NCI-H1417 treated with DMSO at 0.1 percent for 48 hours (cell line): ENCODE data around the gene TPRG1.
A peak's percentile ranks its signal among the peaks of the same experiment; 100 is the strongest.
"Not testable (repeated sequence)": the region's sequence is repeated elsewhere in the genome, so short reads cannot be mapped to it uniquely, and the experiment has no call there.

Source experiments
- DNase-seq: peaks from one replicate; lab custom pipeline; 2025; lab: John Stamatoyannopoulos, UW

The TPRG1 gene

DNA sequence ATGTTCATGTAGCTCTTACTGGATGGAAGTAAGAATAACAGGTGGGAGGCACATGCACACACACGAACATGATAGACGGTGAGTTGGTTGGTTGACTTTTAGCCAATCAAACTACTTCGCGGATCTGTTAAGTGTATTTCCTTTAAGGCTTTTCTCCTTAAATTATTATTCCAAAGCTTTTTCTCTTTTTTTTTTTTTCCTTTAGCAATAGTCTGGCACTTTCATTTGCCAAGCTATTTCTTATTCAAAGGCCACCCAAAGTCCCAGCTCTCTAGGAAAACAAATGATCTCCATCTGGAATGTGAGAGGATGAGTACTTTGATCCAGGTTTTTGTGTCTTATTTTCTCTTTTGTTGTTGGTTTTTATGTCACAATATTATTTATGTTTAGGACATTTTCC is 141.1 kb downstream of the TPRG1 start:
- DNase-seq = no peak

DNA sequence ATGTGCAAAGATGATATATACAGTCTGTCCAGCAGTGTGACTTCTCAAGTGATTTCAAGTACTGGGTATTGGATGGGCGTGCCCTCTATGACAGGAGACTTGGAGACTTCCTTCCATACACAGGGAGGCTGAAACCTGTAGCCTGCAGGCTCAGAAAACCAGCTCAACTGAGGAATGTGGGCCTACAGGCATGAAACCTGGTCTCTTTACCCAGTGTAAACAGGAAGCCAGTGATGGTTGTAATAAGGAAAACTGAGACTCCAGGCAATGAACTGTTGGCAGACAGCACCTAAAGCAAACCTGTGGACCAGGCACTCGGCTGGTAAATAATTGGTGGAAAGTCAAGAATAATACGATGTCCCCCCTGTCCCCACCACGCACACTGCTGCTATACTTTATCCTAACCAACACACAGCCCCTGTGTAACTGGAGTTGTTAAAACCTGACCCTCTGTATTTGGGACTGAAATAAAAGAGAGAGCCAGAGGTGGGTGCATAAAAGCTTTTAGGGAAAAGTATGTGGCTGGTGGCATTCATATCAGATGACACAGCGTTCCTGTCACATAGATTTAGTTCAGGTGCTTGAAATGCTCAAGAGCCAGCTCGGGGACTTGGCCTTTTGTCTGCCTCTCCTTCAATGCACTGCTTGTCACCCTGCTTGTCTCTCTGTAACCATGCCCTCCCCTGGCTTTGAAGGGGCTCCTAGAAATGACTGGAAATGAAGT is 144.7 kb downstream of the TPRG1 start:
- no peak for DNase-seq

DNA sequence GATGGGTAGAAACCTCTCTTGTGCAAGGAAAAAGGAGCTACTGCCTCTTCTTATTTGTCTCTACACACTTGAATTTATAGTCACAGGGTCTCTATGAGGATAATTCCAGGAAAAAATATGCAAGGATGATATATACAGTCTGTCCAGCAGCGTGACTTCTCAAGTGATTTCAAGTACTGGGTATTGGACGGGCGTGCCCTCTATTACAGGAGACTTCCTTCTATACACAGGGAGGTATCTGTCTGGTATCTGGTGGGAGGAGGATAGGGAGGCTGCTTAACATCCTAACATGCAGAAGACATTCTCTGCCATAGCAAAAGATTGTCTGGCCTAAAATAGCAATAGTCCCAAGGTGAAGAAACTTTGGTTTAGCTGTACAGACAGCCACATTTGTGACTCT is 146.1 kb downstream of the TPRG1 start:
- no peak for DNase-seq

DNA sequence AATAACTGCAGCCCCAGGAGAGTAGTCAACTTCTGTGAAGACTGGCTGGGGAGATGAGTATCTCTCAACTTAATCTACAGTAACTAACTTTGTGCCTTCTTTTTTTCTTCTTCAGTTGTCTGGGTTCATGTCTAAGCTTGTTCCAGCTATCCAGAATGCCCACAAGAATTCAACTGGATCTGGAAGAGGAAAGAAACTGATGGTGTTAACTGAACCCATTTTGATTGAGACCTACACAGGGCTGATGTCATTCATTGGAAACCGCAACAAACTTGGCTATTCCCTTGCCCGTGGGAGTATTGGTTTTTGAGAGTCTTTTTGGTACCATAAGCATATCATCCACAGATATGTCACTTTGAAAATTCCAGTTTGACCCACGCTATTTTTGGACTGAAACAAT is 148.7 kb downstream of the TPRG1 start:
- no peak for DNase-seq

DNA sequence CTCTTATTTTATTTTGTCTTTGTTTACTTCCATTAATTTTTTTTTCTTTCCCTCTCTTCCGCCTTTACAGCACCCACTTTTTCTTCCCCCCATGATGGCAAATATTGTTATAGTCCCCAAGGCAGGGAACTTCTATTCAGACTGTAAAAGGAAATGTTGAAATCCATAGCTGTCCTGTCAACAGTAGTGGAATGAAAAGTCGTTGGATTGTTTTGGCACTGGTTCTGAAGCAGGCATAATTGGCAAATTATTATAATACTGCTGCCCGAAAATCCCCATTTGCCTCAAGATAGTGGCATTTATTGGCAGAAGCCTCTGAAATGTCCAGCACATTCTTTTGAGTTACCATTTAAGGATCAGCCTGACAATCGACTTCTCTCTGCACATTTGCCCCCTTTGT is 150.6 kb downstream of the TPRG1 start:
- no peak for DNase-seq

DNA sequence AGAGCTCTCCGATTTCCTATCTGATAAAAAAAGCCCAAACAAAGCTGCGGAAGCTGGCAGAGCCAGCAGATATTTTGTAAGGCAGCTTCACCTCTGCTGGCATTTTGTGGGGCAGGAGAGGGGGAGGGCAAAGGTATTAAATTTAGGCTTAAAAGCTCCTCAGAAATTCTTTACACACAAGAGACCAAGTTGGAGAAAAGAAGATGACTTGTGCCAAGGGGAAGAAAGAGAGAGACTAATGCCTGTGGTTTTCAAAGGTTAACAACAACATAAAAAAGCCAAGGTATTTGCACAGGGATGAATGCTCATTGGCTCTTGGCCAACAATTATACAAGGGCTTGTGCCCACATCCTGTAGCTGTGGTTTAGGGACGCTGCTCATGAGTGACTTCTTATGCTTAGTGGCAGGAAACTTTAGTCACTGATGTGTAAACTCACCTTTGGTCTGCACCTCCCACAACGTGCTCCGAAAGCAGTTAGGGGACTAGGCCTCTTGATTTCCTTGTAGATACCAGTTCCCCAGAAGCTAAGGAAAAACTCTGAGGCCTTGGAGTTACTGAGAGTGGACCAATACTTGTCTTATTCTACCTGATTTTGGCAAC is 152.9 kb downstream of the TPRG1 start:
- no peak for DNase-seq

DNA sequence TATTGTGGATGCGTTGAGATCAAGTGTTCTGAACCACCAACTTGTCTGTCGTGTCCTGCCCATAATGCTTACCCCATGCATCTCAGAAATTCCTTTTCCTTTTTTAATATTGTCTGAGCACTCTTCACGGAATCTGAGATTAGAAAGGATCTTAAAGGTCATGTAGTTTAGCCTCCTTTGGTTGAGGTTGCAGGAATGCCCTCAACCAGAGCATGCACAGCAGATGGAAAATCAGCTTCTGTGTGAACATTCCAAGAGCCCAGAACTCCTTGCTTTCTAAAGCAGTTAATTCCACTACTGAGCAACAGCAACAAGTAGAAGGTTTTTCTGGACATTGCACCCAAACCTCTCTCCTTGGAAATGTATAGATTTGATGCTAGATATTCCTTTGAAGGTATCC is 153.7 kb downstream of the TPRG1 start:
- no peak for DNase-seq

DNA sequence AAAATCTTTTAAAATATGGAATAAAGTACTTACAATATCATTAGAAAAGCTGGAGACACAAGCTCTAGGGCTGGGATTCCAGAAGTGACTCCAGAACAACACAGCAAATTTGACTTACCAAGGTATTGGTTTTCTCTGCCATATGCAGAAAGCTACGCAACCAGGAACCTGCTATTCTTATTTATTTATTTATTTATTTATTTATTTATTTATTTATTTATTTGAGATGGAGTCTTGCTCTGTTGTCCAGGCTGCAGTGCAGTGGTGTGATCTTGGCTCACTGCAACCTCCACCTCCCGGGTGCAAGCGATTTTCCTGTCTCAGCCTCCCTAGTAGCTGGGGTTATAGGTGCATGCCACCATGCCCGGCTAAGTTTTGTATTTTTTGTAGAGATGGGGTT is 157.9 kb downstream of the TPRG1 start:
- DNase-seq = not testable (repeated sequence)

DNA sequence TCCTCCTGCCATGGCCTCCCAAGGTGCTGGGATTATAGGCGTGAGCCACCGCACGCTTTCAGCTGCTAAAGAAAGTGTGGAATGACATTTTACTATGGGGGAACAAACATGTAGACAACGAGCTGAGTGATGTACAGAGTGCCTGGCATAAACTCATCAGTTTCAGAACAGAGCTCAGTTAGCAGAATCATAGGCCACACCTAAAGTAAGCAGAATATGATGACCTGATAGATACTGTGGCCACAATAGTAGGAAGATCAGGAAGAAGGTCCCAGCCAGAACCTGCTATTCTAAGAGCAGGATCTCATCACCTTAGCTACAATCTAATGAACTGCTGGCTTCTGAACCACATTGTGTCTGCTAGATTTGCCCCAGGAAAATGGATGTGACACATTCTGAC is 158.3 kb downstream of the TPRG1 start:
- DNase-seq = no peak

DNA sequence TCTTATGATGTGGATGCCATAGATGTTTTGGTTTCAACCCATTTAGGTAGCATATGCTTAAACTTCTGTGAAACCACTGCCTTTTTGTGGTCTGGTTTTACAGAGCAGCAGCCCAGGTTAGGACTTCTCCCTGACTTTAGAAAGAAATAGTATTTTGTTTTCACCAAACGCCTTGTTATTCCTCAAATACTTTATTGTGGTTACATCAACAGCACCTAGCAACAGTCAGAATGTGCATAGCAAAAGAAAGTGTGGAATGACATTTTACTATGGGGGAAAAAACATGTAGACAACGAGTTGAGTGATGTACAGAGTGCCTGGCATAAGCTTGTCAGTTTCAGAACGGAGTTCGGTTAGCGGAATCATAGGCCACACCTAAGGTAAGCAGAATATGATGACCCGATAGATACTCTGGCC is 159.2 kb downstream of the TPRG1 start:
- DNase-seq = no peak

DNA sequence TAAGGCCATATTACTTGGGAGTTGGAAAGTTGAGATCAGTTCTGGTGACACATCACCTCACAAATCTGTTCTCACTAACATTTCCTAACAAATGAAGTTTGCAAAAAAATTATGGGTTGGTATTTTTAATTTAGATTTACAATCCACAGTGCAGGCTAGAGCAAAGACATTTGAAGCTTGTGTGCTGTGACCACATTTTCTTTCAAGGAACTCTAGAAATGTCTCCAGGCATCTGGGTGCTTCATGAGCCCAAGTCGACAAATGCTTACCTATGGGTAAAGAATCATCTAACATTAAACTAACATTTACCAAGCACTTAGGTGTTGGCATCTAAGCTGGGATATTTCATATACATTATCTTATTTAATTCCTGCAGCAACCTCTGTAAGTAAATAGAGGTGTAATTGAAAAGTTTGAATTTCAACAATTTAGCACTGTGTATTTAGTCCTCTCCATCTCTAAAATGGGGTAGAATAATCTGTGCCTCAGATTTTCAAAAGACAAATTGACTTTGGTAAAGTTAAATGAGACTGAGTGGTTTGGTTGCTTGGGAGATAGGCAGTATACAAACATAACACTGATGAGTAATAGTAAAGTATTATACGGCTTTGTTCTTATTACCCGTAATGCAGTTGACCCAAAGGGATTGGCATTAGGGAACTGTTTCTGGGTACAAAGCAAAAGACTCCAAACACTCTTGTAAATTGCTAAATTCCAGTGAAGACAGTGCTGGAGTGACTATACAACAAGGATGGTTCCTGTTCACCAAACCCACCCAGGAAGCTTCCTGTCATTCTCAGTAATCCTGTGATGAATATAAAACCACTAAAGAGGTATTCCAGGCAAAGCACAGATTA is 162.5 kb downstream of the TPRG1 start:
- no peak for DNase-seq

DNA sequence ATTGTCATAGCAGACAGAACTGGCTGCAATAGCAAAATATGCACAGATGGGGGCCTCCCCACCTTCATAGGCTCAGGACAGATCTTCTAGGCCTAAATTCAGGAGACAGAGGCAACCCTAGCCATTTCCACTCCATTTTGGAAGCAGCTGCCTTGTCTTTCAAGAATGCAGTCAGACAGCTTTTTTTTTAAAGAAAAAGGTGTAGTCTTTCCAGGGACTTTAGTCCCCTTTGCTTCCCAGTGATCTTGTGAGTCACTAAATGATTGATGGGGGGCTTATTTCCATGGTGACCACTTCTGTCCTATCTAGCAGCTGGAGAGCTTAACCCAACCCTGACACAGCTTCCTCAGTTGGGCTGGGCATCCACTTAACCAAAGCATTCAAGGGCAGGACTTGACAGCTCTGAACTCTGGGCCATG is 165.9 kb downstream of the TPRG1 start:
- DNase-seq = no peak

DNA sequence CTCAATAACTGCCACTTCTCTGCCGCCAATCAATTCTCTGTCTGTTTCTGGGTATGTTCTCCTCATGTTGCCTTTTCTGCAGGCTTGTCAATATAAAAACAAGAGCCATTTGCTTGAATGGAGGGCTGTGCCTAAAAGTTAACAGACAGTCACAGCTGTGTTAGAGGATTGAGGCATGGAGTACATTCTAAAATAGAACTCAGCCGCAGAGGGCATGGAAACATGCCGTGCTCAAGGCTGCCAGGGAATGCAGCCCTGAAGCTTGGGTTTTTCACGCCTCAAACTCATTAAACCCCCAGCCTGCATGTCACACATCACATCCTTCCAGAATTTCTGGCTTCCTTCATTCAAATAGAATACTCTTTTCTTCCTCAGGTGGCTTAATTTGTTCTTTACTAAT is 166.6 kb downstream of the TPRG1 start:
- DNase-seq = no peak

DNA sequence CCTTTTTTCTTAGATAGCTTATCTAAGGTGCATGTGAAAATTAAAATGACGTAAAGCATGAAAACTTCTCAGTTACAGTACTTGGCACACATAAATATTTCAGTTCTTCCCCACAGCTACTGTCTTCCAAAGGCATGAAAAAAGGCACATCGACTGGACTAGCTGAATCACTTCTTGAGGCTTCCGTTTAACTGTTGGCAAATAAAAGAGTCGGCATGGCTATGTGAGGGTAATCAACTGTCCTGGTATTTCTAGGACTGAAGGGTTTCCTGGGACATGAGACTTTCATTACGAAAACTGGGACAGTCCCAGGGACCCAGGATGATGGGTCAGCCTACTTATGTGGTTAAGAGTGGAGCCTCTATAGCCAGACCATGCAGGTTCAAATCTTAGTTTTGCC is 168.2 kb downstream of the TPRG1 start:
- DNase-seq = no peak

DNA sequence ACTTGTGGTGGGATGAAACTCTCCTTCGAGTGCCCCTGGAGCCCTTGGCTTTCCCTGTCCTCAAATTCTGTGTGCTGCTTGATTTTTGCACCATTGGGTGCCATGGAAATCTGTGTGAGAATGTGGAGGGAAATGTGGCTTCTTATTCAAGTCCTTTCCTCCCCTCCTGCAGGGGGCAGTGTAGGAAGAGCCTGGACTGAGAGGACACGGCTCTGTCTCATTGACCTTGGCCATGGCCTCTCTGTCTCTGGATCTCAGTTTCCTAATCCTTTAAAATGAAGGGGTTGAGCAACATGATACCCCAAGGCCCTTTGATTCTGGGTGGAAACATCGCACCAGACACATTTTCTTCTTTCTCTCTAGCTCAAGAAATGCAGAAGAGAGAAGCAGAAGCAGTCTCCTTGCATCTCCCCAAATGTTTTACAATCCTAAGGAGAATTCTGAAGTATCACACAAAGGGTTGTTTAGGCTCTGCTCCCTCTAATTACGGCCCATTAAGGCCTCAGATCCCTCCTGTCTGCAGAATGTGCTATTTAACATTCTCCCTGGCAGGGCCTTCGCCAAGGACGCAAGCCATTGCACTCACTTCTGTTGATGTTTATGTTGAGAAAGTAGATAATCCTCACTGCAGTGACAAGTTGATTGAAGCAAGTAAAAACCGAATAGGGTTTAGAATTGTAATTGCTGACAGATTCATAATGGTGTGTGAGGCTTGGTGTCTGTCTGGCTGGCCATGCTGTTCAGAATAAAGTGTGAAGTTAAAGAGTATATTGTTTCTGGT is 169.1 kb downstream of the TPRG1 start:
- no peak for DNase-seq

DNA sequence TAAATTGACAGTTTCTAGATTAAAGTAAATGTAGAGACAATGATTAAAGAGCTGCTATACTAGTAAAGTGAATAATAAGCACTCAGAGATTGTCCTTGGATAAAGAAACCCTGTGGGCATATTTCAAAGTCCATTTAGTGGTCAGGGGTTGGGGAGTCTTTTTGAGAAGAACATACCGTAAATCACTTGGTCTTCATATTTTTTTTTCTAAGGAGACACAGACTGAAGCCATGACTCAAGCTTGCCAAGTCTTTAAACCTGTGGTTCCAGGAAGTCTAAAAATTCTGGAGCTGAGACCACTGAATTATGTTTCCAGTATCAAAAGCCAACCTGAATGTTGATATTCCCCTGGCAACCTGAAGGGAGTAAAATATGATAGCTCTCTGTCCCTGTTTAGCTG is 171.0 kb downstream of the TPRG1 start:
- DNase-seq = no peak

DNA sequence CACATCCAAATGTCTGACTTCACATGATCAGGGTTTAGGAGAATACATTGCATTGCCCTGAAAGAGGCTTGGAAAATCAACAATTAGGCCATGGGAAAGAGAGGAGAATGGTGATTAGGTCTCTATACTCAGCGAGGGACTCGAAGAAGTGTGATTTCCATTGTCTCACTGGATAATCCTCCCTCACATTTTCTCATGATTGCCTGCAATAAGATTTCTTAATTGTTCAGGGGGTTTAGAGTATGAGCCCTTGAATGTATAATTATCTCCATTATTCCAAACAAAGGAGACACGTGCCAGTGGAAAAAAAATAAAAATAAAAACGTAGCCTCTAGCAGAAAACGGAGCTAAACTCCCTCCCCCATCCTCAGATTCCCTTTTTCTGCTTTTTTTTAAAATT is 173.2 kb downstream of the TPRG1 start:
- peak; percentile 39 for DNase-seq

DNA sequence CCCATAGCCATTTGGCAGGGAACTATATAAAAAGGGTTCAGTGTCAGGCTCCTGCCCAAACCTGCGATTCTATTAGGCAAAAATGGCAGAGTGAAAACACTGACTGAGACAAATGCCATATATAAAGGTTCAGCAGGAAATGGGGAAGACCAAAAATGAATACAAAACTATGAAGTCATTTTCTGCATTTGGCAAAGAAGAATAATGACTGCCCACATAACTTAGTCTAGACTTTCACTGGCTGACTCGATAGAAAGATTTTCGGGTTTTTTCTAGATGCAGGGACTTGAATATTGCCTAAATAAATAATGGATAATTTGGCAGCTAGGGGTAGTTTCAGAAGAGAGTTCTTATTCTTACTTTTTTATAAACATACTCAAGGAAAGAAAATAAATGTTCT is 178.0 kb downstream of the TPRG1 start:
- no peak for DNase-seq

DNA sequence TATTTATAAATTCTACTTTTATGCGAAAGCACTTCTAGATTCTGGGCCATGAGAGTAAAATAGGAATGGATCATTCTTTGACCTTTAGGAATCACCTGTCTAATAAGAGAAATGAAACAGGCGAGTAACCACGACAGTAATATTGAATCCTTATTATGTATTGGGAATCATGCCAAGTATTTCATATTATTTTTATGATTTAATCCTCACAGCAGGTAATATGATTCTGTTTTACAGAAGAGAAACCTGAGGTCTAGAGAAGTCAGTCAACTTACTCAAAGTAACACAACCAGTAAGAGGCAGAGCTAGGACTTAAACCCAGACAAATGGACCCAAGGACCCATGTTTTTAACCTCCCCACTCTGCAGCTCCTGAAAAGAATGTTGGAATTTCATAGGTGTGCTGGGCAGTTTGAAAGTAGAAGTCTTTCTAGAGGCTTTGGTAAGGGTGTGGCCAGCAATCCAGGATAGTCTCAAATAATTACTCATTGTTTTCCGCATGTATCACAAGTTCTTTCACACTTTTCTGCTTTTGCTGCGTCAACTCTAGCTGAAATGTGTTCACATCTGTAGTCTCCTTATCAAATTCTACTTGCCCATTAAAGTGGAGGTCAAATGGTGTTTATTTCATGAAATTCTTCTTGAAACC is 181.7 kb downstream of the TPRG1 start:
- DNase-seq = no peak

DNA sequence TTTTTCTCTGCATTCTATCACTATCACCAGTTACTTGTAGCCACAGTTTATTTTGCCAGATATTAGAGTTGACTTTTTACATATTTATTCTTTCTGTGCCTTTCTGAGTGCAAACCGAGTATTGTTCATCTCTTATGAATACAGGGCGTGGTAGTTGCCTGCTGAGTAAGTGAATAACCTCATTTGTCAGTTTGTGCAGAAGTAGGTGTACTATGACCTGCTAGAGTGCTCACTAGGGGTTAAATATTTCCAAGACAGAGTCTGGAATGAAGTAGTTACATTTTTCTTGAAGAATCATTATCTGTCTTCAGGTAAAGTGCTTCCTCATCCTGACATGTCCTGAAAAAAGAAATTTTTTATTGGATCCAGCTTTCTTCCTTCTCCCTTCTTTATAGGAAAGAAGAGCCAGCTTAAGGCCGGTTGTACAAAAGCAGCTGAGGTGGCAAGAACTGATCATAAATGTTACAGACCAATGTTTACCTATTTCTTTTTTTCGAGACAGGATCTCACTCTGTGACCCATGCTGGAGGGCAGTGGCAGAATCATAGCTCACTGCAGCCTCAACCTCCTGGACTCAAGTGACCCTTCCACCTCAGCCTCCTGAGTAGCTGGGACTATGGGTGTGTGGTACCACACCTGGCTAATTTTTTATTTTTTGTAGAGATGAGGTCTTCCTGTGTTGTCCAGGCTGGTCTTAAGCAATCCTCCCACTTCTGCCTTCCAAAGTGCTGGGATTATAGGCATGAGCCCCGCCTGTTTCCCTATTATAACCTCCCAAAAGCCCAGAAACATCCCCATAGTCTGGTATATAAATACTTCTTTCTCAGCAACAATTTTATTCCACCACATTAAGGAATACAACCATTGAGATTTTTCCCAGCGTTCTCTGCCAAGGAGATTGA is 182.5 kb downstream of the TPRG1 start:
- DNase-seq = no peak

DNA sequence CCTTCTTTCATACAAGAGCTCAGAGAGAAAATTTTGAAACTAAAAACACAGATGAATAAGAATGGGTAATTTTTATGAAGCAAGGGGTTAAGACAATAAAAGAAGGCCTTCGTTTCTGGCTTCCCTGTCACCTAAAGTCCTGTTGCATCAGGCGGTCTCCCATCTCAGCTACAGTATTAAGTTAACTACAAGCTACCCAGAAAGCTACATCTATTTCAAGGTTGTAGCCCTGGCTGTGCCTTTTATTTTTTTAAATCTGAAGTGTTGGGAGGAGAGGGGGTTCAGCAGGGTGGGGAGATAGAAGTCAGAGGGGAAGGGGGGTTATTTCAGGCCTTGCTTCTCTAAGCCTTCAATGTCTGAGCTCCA is 183.3 kb downstream of the TPRG1 start:
- no peak for DNase-seq
